NT2/D1 (cell line): ENCODE measurements around the gene SLC37A2.

ENCODE experiments used
- SUZ12 ChIP-seq: IDR thresholded peaks from 2 replicates; pipeline ENCODE4 v1.6.1; 2011; ENCODE audit not compliant: insufficient read length, insufficient read depth; ENCODE audit errors: extremely low read depth
- YY1 ChIP-seq: IDR thresholded peaks from 2 replicates; pipeline ENCODE4 v1.6.1; 2011; ENCODE audit not compliant: insufficient read length, insufficient read depth
- ZNF274 ChIP-seq: IDR thresholded peaks from 2 replicates; pipeline ENCODE4 v1.6.1; 2011; ENCODE audit warnings: mild to moderate bottlenecking, low read depth, low read length

DNA sequence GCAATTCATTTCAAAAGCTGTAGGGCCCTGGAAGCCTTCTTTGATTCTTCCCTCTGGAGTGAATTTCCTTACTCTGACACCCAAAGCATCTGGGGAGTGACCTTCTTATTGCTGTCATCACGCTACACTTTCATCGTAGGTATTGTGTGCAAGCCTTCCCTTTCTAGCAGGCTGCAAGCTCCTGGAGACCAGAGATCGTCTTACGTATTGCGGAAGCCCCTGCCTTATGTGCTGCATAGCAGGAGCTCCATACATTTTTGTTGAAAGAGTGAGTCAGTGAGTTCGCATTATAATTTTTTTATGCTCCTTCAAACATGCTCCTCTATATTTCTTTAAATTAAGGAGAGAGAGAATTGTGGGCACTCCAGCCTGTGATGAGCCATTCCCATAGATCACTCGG lies 69.5 kb downstream of the SLC37A2 start:
- TF ChIP-seq SUZ12 (no peak), YY1 (no peak), ZNF274 (no peak)
